ENCODE measurements around the gene SLC10A7. TPM values are rescaled to one million over a fixed set of nuclear protein-coding genes. Genes with fewer than 3 reads are reported as not detected.

The SLC10A7 gene
- total RNA-seq, 1 donor from 2014 or later: 10.7 TPM

GRCh38 chr4:146342600-146343192 lies 179.0 kb downstream of the SLC10A7 start:
- Mint-ChIP-seq H3K4me3 (no peak overlapping the region), H3K27ac (ENCODE audit: unreplicated experiment) (no peak overlapping the region), H3K9me3 (no peaks in the 10 kb centered on the region), H3K36me3 (ENCODE audit: low read depth) (no peaks in the 10 kb centered on the region), H3K27me3 (ENCODE audit: low read depth) (no peaks in the 10 kb centered on the region), H3K4me1 (peaks cover 10% of the 10 kb centered on the region)
- peak; percentile 15 for DNase-seq (ENCODE audit: low read depth, low spot score)
- TF ChIP-seq CTCF (conservative IDR thresholded peaks at IDR 0.05): peak; percentile 87

GRCh38 chr4:146340798-146341197 lies 180.9 kb downstream of the SLC10A7 start:
- Mint-ChIP-seq H3K27ac (ENCODE audit: unreplicated experiment) (no peak overlapping the region), H3K4me3 (no peak overlapping the region), H3K4me1 (no peaks in the 10 kb centered on the region), H3K27me3 (ENCODE audit: low read depth) (no peaks in the 10 kb centered on the region), H3K9me3 (no peaks in the 10 kb centered on the region), H3K36me3 (ENCODE audit: low read depth) (no peaks in the 10 kb centered on the region)
- no peak for DNase-seq (ENCODE audit: low read depth, low spot score)
- TF ChIP-seq CTCF (conservative IDR thresholded peaks at IDR 0.05): peak; percentile 71

GRCh38 chr4:146338512-146338911 lies 183.2 kb downstream of the SLC10A7 start:
- no peak for TF ChIP-seq CTCF (conservative IDR thresholded peaks at IDR 0.05)
- no peak overlapping the region for H3K4me3 Mint-ChIP-seq
- no peak overlapping the region for H3K27ac Mint-ChIP-seq (ENCODE audit: unreplicated experiment)
- H3K27me3 Mint-ChIP-seq (ENCODE audit: low read depth): no peaks in the 10 kb centered on the region
- H3K36me3 Mint-ChIP-seq (ENCODE audit: low read depth): no peaks in the 10 kb centered on the region
- no peaks in the 10 kb centered on the region for H3K4me1 Mint-ChIP-seq
- H3K9me3 Mint-ChIP-seq: no peaks in the 10 kb centered on the region
- no peak for DNase-seq (ENCODE audit: low read depth, low spot score)

GRCh38 chr4:146336410-146336807 lies 185.3 kb downstream of the SLC10A7 start:
- Mint-ChIP-seq H3K27me3 (ENCODE audit: low read depth) (no peaks in the 10 kb centered on the region), H3K36me3 (ENCODE audit: low read depth) (no peaks in the 10 kb centered on the region), H3K4me3 (no peak overlapping the region), H3K27ac (ENCODE audit: unreplicated experiment) (no peak overlapping the region), H3K9me3 (no peaks in the 10 kb centered on the region), H3K4me1 (no peaks in the 10 kb centered on the region)
- no peak for TF ChIP-seq CTCF (conservative IDR thresholded peaks at IDR 0.05)
- no peak for DNase-seq (ENCODE audit: low read depth, low spot score)

- H3K4me3 Mint-ChIP-seq: no peak overlapping the region
- no peak for TF ChIP-seq CTCF (conservative IDR thresholded peaks at IDR 0.05)
- no peaks in the 10 kb centered on the region for H3K4me1 Mint-ChIP-seq
- H3K36me3 Mint-ChIP-seq (ENCODE audit: low read depth): no peaks in the 10 kb centered on the region
- H3K27ac Mint-ChIP-seq (ENCODE audit: unreplicated experiment): no peak overlapping the region
- H3K27me3 Mint-ChIP-seq (ENCODE audit: low read depth): no peaks in the 10 kb centered on the region
- DNase-seq (ENCODE audit: low read depth, low spot score): no peak
- H3K9me3 Mint-ChIP-seq: no peaks in the 10 kb centered on the region
Measured at GRCh38 chr4:146335763-146336409, 185.9 kb downstream of the SLC10A7 start.

All from neural crest cell (in vitro differentiated cells).